HEK293 (cell line): ENCODE results near the gene LYPD5.

ENCODE experiments used
- CTCF ChIA-PET: fragments of 350-600 bp; formaldehyde crosslinking; extraction: SDS; loops from one replicate; lab custom pipeline; 2021; ENCODE audit warnings: antibody characterized with exemption; lab: Yijun Ruan, JAX
- POLR2A ChIA-PET: fragments of 300-600 bp; formaldehyde crosslinking; extraction: SDS; loops from one replicate; lab custom pipeline; 2020; ENCODE audit warnings: antibody characterized with exemption, inconsistent platforms; lab: Yijun Ruan, JAX
- H3K27ac ChIP-seq: fragments of 200-500 bp; sonication (Bioruptor generic); 2 replicates; pipeline ENCODE4 v1.5.1; 2014; ENCODE audit warnings: low read depth, low read length, control low read depth, inconsistent platforms; ENCODE audit errors: extremely low read depth
- H3K36me3 ChIP-seq, 2 experiments: fragments of 200-500 bp in 1 of 2; sonication (Bioruptor generic) in 1 of 2; 1 replicate in 1 of 2; 2 replicates in 1 of 2; pipeline ENCODE4 v1.5.1; 2014 to 2017; ENCODE audit warnings: inconsistent platforms in 2 of 2, low read length in 2 of 2; ENCODE audit not compliant: control insufficient read depth in 2 of 2, insufficient read depth in 1 of 2
- H3K4me1 ChIP-seq: fragments of 200-500 bp; sonication (Bioruptor generic); 2 replicates; pipeline ENCODE4 v1.5.1; 2014; ENCODE audit warnings: mild to moderate bottlenecking, low read length, inconsistent platforms; ENCODE audit not compliant: control insufficient read depth, insufficient read depth
- H3K4me3 ChIP-seq: 2 replicates; pipeline ENCODE4 v1.5.1; 2011; ENCODE audit warnings: low read depth, mild to moderate bottlenecking, control low read depth, low read length, moderate library complexity
- H3K9me3 ChIP-seq: fragments of 200-500 bp; sonication (Bioruptor generic); 2 replicates; pipeline ENCODE4 v1.5.1; 2014; ENCODE audit warnings: low read depth, low read length, inconsistent platforms; ENCODE audit not compliant: control insufficient read depth, insufficient read depth
- EGR2 ChIP-seq: fragments of 450-650 bp; formaldehyde crosslinking; IDR thresholded peaks from 2 replicates; pipeline ENCODE4 v1.5.1; 2016; ENCODE audit warnings: low read depth, missing biosample characterization, missing genetic modification characterization
- GFI1B ChIP-seq: fragments of 450-650 bp; formaldehyde crosslinking; IDR thresholded peaks from 2 replicates; pipeline ENCODE4 v1.5.1; 2016; ENCODE audit warnings: missing biosample characterization, missing genetic modification characterization
- GLIS2 ChIP-seq: fragments of 450-650 bp; formaldehyde crosslinking; IDR thresholded peaks from 2 replicates; pipeline ENCODE4 v1.5.1; 2016; ENCODE audit warnings: missing biosample characterization, missing genetic modification characterization
- KLF8 ChIP-seq: fragments of 450-650 bp; formaldehyde crosslinking; IDR thresholded peaks from 2 replicates; pipeline ENCODE4 v1.5.1; 2016; ENCODE audit warnings: missing biosample characterization, missing genetic modification characterization
- SP7 ChIP-seq: fragments of 450-650 bp; formaldehyde crosslinking; IDR thresholded peaks from 2 replicates; pipeline ENCODE4 v1.5.1; 2016; ENCODE audit warnings: missing biosample characterization, missing genetic modification characterization
- ZBTB21 ChIP-seq: fragments of 450-650 bp; formaldehyde crosslinking; IDR thresholded peaks from 2 replicates; pipeline ENCODE4 v1.5.1; 2017; ENCODE audit warnings: missing biosample characterization, missing genetic modification characterization
- ZBTB48 ChIP-seq: fragments of 450-650 bp; formaldehyde crosslinking; IDR thresholded peaks from 2 replicates; pipeline ENCODE4 v1.5.1; 2016; ENCODE audit warnings: missing biosample characterization, missing genetic modification characterization
- ZBTB6 ChIP-seq: fragments of 450-650 bp; formaldehyde crosslinking; IDR thresholded peaks from 2 replicates; pipeline ENCODE4 v1.5.1; 2017; ENCODE audit warnings: missing biosample characterization, missing genetic modification characterization
- ZFHX2 ChIP-seq: fragments of 450-650 bp; formaldehyde crosslinking; conservative IDR thresholded peaks from 2 replicates; pipeline ENCODE4 v1.5.1; 2016; ENCODE audit warnings: missing biosample characterization, missing genetic modification characterization
- ZFP3 ChIP-seq: fragments of 450-650 bp; formaldehyde crosslinking; IDR thresholded peaks from 2 replicates; pipeline ENCODE4 v1.5.1; 2016; ENCODE audit warnings: low read depth, missing biosample characterization, missing genetic modification characterization
- ZFP41 ChIP-seq: fragments of 450-650 bp; formaldehyde crosslinking; IDR thresholded peaks from 2 replicates; pipeline ENCODE4 v1.5.1; 2016; ENCODE audit warnings: missing biosample characterization, missing genetic modification characterization, borderline replicate concordance
- ZNF112 ChIP-seq: fragments of 450-650 bp; formaldehyde crosslinking; IDR thresholded peaks from 2 replicates; pipeline ENCODE4 v1.5.0; 2017; ENCODE audit warnings: missing biosample characterization, missing genetic modification characterization
- ZNF19 ChIP-seq: fragments of 450-650 bp; formaldehyde crosslinking; IDR thresholded peaks from 2 replicates; pipeline ENCODE4; 2016; ENCODE audit warnings: missing biosample characterization, missing genetic modification characterization, low read depth
- ZNF24 ChIP-seq: fragments of 450-650 bp; formaldehyde crosslinking; IDR thresholded peaks from 2 replicates; pipeline ENCODE4 v1.5.1; 2016; ENCODE audit warnings: missing biosample characterization, missing genetic modification characterization
- ZNF292 ChIP-seq: fragments of 450-650 bp; formaldehyde crosslinking; IDR thresholded peaks from 2 replicates; pipeline ENCODE4 v1.5.1; 2016; ENCODE audit warnings: low read depth, missing biosample characterization, missing genetic modification characterization, borderline replicate concordance
- ZNF311 ChIP-seq: fragments of 450-650 bp; formaldehyde crosslinking; IDR thresholded peaks from 2 replicates; pipeline ENCODE4 v1.5.1; 2017; ENCODE audit warnings: missing biosample characterization, missing genetic modification characterization, borderline replicate concordance
- ZNF341 ChIP-seq: fragments of 450-650 bp; formaldehyde crosslinking; IDR thresholded peaks from 2 replicates; pipeline ENCODE4; 2016; ENCODE audit warnings: low read depth, missing biosample characterization, missing genetic modification characterization
- ZNF423 ChIP-seq: fragments of 450-650 bp; formaldehyde crosslinking; IDR thresholded peaks from 2 replicates; pipeline ENCODE4 v1.5.1; 2016; ENCODE audit warnings: missing biosample characterization, missing genetic modification characterization
- ZNF473 ChIP-seq: fragments of 450-650 bp; formaldehyde crosslinking; IDR thresholded peaks from 2 replicates; pipeline ENCODE4 v1.5.1; 2017; ENCODE audit warnings: missing biosample characterization, missing genetic modification characterization
- ZNF549 ChIP-seq: fragments of 450-650 bp; IDR thresholded peaks from 2 replicates; pipeline ENCODE4 v1.5.1; 2018; ENCODE audit warnings: missing biosample characterization, missing genetic modification characterization, mild to moderate bottlenecking, inconsistent platforms, moderate library complexity
- ZNF571 ChIP-seq: fragments of 450-650 bp; formaldehyde crosslinking; IDR thresholded peaks from 2 replicates; pipeline ENCODE4 v1.5.0; 2017; ENCODE audit warnings: missing biosample characterization, missing genetic modification characterization
- ZNF629 ChIP-seq: fragments of 450-650 bp; formaldehyde crosslinking; IDR thresholded peaks from 2 replicates; pipeline ENCODE4 v1.5.1; 2017; ENCODE audit warnings: missing biosample characterization, missing genetic modification characterization
- ZNF664 ChIP-seq: fragments of 450-650 bp; formaldehyde crosslinking; IDR thresholded peaks from 2 replicates; pipeline ENCODE4 v1.5.1; 2016; ENCODE audit warnings: missing biosample characterization, missing genetic modification characterization
- ZSCAN5A ChIP-seq: fragments of 450-650 bp; formaldehyde crosslinking; IDR thresholded peaks from 2 replicates; pipeline ENCODE4 v1.5.1; 2016; ENCODE audit warnings: missing biosample characterization, missing genetic modification characterization
- TF ChIP-seq, protein P1 (sequence below): fragments of 450-650 bp; formaldehyde crosslinking; IDR thresholded peaks from 2 replicates; pipeline ENCODE4 v1.5.1; 2016; ENCODE audit warnings: missing biosample characterization, missing genetic modification characterization

LYPD5 gene

DNA sequence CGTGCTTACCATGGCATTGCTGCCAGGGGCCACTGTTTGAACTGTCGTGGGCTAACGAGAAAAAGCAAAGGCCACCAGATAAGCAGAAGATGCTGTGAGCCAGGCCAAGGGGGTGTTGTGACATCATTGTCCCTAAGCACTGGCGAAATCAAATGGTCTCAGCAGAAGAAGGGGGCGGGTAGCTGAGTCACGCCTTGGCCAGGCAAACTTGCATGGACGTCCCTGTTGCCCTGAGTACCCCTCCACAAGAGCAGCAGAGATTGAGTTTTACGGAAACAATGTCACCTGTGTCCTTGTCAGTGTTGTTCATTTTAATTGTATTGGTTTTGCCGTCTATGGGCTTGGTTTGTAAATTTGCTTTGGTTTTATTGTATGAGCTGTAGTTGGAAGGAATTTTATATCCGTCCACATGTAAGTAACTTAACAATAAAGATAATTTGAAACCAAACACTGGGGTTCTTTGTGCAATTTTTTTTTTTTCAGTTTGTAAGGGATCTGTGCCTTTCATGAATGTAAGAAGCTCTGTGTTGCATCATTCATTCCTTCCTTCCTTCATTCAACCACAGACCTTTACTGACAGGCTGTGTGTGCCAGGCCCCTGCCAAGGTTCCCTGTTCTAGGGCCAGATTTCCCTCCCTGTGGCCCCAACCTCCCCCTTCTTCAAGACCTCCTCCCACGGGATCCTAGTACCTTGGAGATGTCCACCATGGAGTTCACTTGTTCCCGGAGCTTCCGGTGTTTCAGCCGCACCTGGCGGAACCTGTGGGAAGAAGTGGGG lies 33.8 kb downstream of the LYPD5 start:
- TF ChIP-seq ZNF629 (tag by site-specific recombination) (0 out of 2 replicates have a peak, but pooled peaks have one; percentile 43), ZBTB48 (peak; percentile 73; the same call in 1 of the 2 replicates), ZNF24 (tag by site-specific recombination) (peak; percentile 59; the same call in 1 of the 2 replicates), GLIS2 (tag by site-specific recombination) (no peak), SP7 (tag by site-specific recombination) (0 out of 2 replicates have a peak, but pooled peaks have one; percentile 28), ZFP41 (tag by site-specific recombination) (no peak), ZFHX2 (tag by site-specific recombination) (peak; percentile 75), EGR2 (tag by site-specific recombination) (peak; percentile 37)
- TF ChIP-seq, all 188 proteins: peak for 6
- ChIA-PET POLR2A (interaction anchor here (0.8 to 1.2 kb wide), 2 partner anchors 100 to 444 kb away, joined by 3 to 4 read pairs; partner anchors contain the start of gene ZNF227), CTCF (interaction anchor here (0.5 to 17.4 kb wide), 18 partner anchors 9 to 1523 kb away, joined by 3 to 213 read pairs (median 4); partner anchors contain the start of genes KCNN4, SMG9, ZNF221 and ZNF576)
- Histone ChIP-seq H3K27ac (no peak overlapping the region), H3K4me1 (peaks cover 8% of the 10 kb centered on the region), H3K36me3 (no peaks in the 10 kb centered on the region), H3K4me3 (no peak overlapping the region), H3K9me3 (no peaks in the 10 kb centered on the region)

- CTCF ChIA-PET: interaction anchor here (0.6 to 17.4 kb wide), 19 partner anchors 10 to 512 kb away, joined by 3 to 213 read pairs (median 4); partner anchors contain the start of genes KCNN4, SMG9 and ZNF221
- POLR2A ChIA-PET: interaction anchor here (0.8 to 3.0 kb wide), 2 partner anchors 9 to 99 kb away, joined by 3 to 15 read pairs; no protein-coding TSS in a partner anchor
- H3K27ac ChIP-seq: no peak overlapping the region
- TF ChIP-seq ZNF664: peak; percentile 97
- no peak for TF ChIP-seq ZNF629 (tag by site-specific recombination)
- H3K9me3 ChIP-seq: no peaks in the 10 kb centered on the region
- H3K4me1 ChIP-seq: peaks cover 8% of the 10 kb centered on the region
- H3K4me3 ChIP-seq: no peak overlapping the region
- no peaks in the 10 kb centered on the region for H3K36me3 ChIP-seq
These were observed 34.4 kb downstream of the LYPD5 start for GRCh38 chr19:43767818-43768217.

DNA sequence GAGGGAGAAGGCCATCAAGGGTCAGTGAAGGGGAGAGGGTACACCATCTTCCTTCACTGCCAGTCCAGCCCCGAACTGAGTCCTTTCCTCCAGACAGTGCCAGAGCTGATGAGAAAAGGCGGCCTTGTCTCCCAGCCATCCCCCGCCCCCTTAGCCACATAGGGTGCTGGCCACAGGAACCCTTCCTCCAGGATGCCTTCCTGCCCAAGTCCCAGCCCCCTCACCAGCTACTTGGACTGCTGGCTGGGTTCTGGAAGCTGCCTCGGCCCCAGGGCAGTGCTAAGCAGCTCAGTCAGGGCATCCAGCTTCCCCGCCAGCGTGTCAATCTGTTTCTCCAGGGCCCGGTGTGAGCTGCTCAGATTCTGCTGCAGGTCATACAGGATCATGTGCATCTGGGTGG lies 34.9 kb downstream of the LYPD5 start:
- H3K4me1 ChIP-seq: peaks cover 8% of the 10 kb centered on the region
- H3K27ac ChIP-seq: no peak overlapping the region
- no peaks in the 10 kb centered on the region for H3K36me3 ChIP-seq
- no peaks in the 10 kb centered on the region for H3K9me3 ChIP-seq
- H3K4me3 ChIP-seq: no peak overlapping the region
- no peak for TF ChIP-seq ZSCAN5A (tag by site-specific recombination)
- TF ChIP-seq ZBTB6: no peak
- no peak for TF ChIP-seq ZNF473 (tag by site-specific recombination)
- TF ChIP-seq ZFHX2 (tag by site-specific recombination): no peak
- TF ChIP-seq ZNF19 (tag by site-specific recombination): no peak
- no peak for TF ChIP-seq ZBTB21 (tag by site-specific recombination)
- no peak for TF ChIP-seq ZNF341 (tag by site-specific recombination)
- no peak for TF ChIP-seq ZNF112 (tag by site-specific recombination)
- TF ChIP-seq ZFP3: no peak
- TF ChIP-seq ZNF311 (tag by site-specific recombination): no peak
- TF ChIP-seq KLF8: no peak
- no peak for TF ChIP-seq GFI1B
- no peak for TF ChIP-seq ZNF292
- no peak for TF ChIP-seq ZNF571 (tag by site-specific recombination)
- TF ChIP-seq ZNF423 (tag by site-specific recombination): no peak
- TF ChIP-seq, protein P1, sequence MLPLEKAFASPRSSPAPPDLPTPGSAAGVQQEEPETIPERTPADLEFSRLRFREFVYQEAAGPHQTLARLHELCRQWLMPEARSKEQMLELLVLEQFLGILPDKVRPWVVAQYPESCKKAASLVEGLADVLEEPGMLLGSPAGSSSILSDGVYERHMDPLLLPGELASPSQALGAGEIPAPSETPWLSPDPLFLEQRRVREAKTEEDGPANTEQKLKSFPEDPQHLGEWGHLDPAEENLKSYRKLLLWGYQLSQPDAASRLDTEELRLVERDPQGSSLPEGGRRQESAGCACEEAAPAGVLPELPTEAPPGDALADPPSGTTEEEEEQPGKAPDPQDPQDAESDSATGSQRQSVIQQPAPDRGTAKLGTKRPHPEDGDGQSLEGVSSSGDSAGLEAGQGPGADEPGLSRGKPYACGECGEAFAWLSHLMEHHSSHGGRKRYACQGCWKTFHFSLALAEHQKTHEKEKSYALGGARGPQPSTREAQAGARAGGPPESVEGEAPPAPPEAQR (tag by site-specific recombination): no peak
- TF ChIP-seq ZNF549 (tag by site-specific recombination): no peak
- CTCF ChIA-PET: interaction anchor here (0.6 to 17.4 kb wide), 23 partner anchors 10 to 511 kb away, joined by 3 to 213 read pairs (median 4); partner anchors contain the start of genes KCNN4, SMG9 and ZNF283
- POLR2A ChIA-PET: interaction anchor here (0.8 to 3.0 kb wide), 3 partner anchors 9 to 99 kb away, joined by 3 to 15 read pairs (median 10); partner anchors contain the start of gene SMG9
